GM15510 (cell line): Measurements from ENCODE around the gene ZNF727.

Experiments used
- POLR2A ChIP-seq: IDR thresholded peaks from 3 replicates; pipeline ENCODE4 v1.6.1; 2011; ENCODE audit warnings: borderline replicate concordance; ENCODE audit not compliant: insufficient read length; ENCODE audit errors: extremely low read depth

Gene ZNF727

DNA sequence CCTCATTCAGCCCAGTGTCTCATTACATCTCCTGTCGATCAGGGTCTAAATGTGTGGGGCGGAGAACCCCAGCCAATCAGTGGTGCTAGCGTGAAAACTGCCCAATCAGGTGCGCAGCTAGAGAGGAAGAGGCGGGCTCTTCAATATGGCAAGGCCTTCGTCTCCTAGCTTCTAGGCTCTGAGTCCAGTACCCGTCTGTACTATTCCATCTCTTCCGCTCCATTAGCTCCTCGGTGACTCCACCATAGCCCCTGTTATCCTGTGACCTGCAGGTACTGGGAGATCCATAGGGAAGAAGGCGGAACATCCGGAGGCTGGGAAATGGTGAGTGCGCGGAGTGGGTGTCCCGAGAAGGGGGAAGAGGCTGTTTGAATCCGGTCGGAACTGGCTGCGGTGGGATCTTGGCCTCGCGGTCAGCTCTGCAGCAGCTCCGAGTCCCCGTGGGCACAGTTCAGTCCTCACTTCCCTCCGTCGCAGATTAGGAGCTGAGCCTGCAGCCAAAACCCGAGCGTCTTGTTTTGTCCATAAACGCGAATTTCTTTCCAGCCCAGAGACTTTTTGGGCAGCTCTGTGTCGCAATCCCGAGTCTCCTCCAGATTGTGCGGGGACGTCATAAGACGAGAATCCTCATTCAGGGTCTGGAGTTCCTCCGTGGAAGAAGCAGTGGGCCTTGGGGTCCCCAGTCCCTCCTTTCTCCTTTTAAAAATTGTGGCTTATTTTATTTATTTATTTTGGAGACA lies at the start of gene ZNF727:
ZNF727 (plus strand) TSS at position 134 of the 740 bp plus-strand sequence; CDS start at position 322, 188 bp downstream.
- no peak for TF ChIP-seq POLR2A

DNA sequence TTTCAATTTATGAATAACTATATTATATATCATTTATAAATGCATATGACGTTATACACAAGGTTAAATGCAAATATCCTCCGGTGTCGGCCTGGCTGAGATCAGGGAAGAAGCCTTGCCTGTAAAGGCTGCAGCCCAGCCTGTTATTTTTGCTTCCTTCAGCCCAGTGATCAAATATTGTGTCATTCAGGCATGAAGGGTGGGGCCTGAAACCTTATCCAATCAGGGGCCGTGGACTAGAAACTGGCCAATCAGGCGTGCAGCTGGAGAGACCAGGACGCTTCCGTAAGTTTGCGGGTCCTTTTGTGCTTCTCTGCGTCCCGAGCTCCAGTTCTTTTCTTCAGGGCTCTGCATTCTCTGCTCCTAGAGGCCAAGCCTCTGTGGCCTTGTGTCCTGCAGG lies 46.7 kb upstream of the ZNF727 start, which contains the start of gene ZNF722:
ZNF722 (plus strand) TSS at position 301 of the 400 bp plus-strand sequence. CDS start 113 bp downstream, outside the sequence.
- no peak for TF ChIP-seq POLR2A

DNA sequence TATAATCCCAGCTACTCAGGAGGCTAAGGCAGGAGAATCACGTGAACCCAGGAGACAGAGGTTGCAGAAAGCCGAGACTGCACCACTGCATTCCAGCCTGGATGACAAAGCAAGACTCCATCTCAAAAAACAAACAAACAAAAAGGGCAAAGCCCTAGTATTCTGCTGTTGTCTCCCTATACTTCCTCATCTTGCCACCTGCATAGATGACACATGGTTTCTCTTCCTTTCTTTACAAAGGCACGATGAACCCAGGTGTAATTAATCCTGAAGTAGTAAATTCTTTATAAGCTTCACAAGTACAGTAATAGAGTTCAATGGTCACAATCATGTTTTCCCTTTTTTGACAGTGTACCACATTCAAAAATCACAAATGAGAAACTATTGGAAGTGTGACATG lies 9.8 kb upstream of the ZNF727 start:
- no peak for TF ChIP-seq POLR2A

- no peak for TF ChIP-seq POLR2A
These were observed 8.1 kb upstream of the ZNF727 start for GRCh38 chr7:64037095-64037494.

- no peak for TF ChIP-seq POLR2A
These were observed 781 bp downstream of the ZNF727 start for GRCh38 chr7:64046041-64046389.

- TF ChIP-seq POLR2A, result no peak
These were observed 33.4 kb downstream of the ZNF727 start for GRCh38 chr7:64078699-64078994.

DNA sequence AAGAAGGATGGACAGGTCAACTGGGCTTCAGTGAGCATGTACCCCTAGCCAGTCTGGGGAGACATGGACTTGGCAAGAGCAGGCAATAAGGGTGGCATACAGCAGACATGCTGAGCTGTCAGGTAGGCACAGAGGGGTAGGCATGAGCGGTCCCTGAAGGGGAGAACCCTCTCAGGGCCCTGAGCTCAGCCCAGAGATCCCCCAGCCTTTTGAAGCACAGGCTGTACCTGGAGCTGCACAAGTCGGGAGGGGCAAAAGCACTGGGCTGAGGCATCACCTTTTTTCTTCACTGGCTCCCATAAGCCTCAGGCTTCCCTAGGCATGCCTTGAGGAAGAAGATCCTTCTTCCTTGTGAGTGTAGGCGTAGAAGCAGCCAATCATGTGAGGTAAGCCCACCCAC lies 42.3 kb downstream of the ZNF727 start:
- no peak for TF ChIP-seq POLR2A
